H9 (cell line): ENCODE measurements around the gene DUSP16. TPM values are rescaled to one million over a fixed set of nuclear protein-coding genes. Genes with fewer than 3 reads are reported as not detected.
A peak's percentile ranks its signal among the peaks of the same experiment; 100 is the strongest.

Source experiments
- DNase-seq: peaks from one replicate; pipeline ENCODE4 v3.0.0-alpha.2; 2017
- H2AFZ ChIP-seq: one replicate; pipeline ENCODE4 v1.6.1; 2013; ENCODE audit warnings: mild to moderate bottlenecking, low read length, control low read depth, moderate library complexity
- H2AK5ac ChIP-seq: 2 replicates; pipeline ENCODE4 v1.6.1; 2013; ENCODE audit warnings: low read length, control low read depth, mixed read lengths; ENCODE audit not compliant: insufficient read length
- H2BK120ac ChIP-seq: one replicate; pipeline ENCODE4 v1.6.1; 2013; ENCODE audit warnings: low read depth, mild to moderate bottlenecking, low read length, control low read depth, inconsistent platforms; ENCODE audit not compliant: poor library complexity, severe bottlenecking
- H2BK12ac ChIP-seq: 2 replicates; pipeline ENCODE4 v1.6.1; 2013; ENCODE audit warnings: low read length, control low read depth, mixed read lengths, low read depth; ENCODE audit not compliant: insufficient read length
- H2BK15ac ChIP-seq: 2 replicates; pipeline ENCODE4 v1.6.1; 2013; ENCODE audit warnings: low read depth, low read length, control low read depth
- H2BK20ac ChIP-seq: one replicate; pipeline ENCODE4 v1.6.1; 2013; ENCODE audit warnings: low read depth, mild to moderate bottlenecking, low read length, control low read depth, inconsistent platforms; ENCODE audit not compliant: poor library complexity, severe bottlenecking
- H2BK5ac ChIP-seq: 2 replicates; pipeline ENCODE4 v1.6.1; 2013; ENCODE audit warnings: low read length, control low read depth, mixed read lengths; ENCODE audit not compliant: insufficient read length
- H3K14ac ChIP-seq: 2 replicates; pipeline ENCODE4 v1.6.1; 2013; ENCODE audit warnings: low read length, control low read depth; ENCODE audit not compliant: insufficient read depth
- H3K18ac ChIP-seq: 2 replicates; pipeline ENCODE4 v1.6.1; 2013; ENCODE audit warnings: low read depth, mild to moderate bottlenecking, mixed read lengths, low read length, control low read depth; ENCODE audit not compliant: insufficient read length
- H3K23ac ChIP-seq: 2 replicates; pipeline ENCODE4 v1.6.1; 2013; ENCODE audit warnings: low read length, control low read depth, mixed read lengths, low read depth; ENCODE audit not compliant: insufficient read length
- H3K23me2 ChIP-seq: 2 replicates; pipeline ENCODE4 v1.6.1; 2013; ENCODE audit warnings: low read depth, mild to moderate bottlenecking, mixed read lengths, low read length, control low read depth; ENCODE audit not compliant: insufficient read length, poor library complexity, severe bottlenecking
- H3K27ac ChIP-seq: 2 replicates; pipeline ENCODE4 v1.5.1; 2013; ENCODE audit warnings: low read length, control low read depth, mixed read lengths, low read depth; ENCODE audit not compliant: insufficient read length
- H3K27me3 ChIP-seq: 2 replicates; pipeline ENCODE4 v1.6.1; 2013; ENCODE audit warnings: low read length, control low read depth, inconsistent platforms; ENCODE audit not compliant: insufficient read depth
- H3K4ac ChIP-seq: 2 replicates; pipeline ENCODE4 v1.6.1; 2013; ENCODE audit warnings: low read depth, mild to moderate bottlenecking, control low read depth, inconsistent platforms, low read length, moderate library complexity
- H3K4me1 ChIP-seq: 2 replicates; pipeline ENCODE4 v1.6.1; 2013; ENCODE audit warnings: low read length, control low read depth, inconsistent platforms; ENCODE audit not compliant: insufficient read depth
- H3K4me2 ChIP-seq: 2 replicates; pipeline ENCODE4 v1.6.1; 2013; ENCODE audit warnings: low read length, control low read depth, mixed read lengths; ENCODE audit not compliant: insufficient read length, insufficient read depth
- H3K56ac ChIP-seq: 2 replicates; pipeline ENCODE4 v1.6.1; 2013; ENCODE audit warnings: low read depth, mild to moderate bottlenecking, mixed read lengths, low read length, control low read depth; ENCODE audit not compliant: insufficient read length
- H3K79me1 ChIP-seq: 2 replicates; pipeline ENCODE4 v1.6.1; 2013; ENCODE audit warnings: low read depth, mild to moderate bottlenecking, moderate library complexity, low read length, control low read depth, inconsistent platforms; ENCODE audit not compliant: insufficient read depth, poor library complexity, severe bottlenecking
- H3K79me2 ChIP-seq: 2 replicates; pipeline ENCODE4 v1.6.1; 2013; ENCODE audit warnings: low read length, control low read depth, inconsistent platforms; ENCODE audit not compliant: insufficient read depth
- H3K9ac ChIP-seq: 2 replicates; pipeline ENCODE4 v1.6.1; 2013; ENCODE audit warnings: low read length, control low read depth, mixed read lengths; ENCODE audit not compliant: insufficient read length; ENCODE audit errors: extremely low read depth
- H3K9me3 ChIP-seq: one replicate; pipeline ENCODE4 v1.6.1; 2013; ENCODE audit warnings: low read depth, low read length, inconsistent platforms; ENCODE audit not compliant: control insufficient read depth
- H3T11ph ChIP-seq: one replicate; pipeline ENCODE4 v1.6.1; 2013; ENCODE audit warnings: mild to moderate bottlenecking, low read length, control low read depth, inconsistent platforms
- H4K20me1 ChIP-seq: one replicate; pipeline ENCODE4 v1.6.1; 2013; ENCODE audit not compliant: control insufficient read depth, insufficient read length, insufficient read depth
- H4K5ac ChIP-seq: 2 replicates; pipeline ENCODE4 v1.6.1; 2013; ENCODE audit warnings: low read depth, mild to moderate bottlenecking, mixed read lengths, low read length, control low read depth; ENCODE audit not compliant: insufficient read length
- H4K8ac ChIP-seq: replicated peaks from 2 replicates; pipeline ENCODE4 v1.6.1; 2013; ENCODE audit warnings: low read length, control low read depth, mixed read lengths, low read depth; ENCODE audit not compliant: insufficient read length
- H4K91ac ChIP-seq: 2 replicates; pipeline ENCODE4 v1.6.1; 2013; ENCODE audit warnings: low read depth, mild to moderate bottlenecking, moderate library complexity, mixed read lengths, low read length, control low read depth; ENCODE audit not compliant: insufficient read length
- H3K27ac Mint-ChIP-seq, 3 experiments: 2 replicates in 2 of 3; 3 replicates in 1 of 3; pipeline ENCODE4 v1.8.0; 2020 to 2021; ENCODE audit warnings: mixed read lengths in 3 of 3, mild to moderate bottlenecking in 1 of 3, moderate library complexity in 1 of 3
- H3K27me3 Mint-ChIP-seq: 2 replicates; pipeline ENCODE4 v1.8.0; 2021; ENCODE audit warnings: low read depth, mild to moderate bottlenecking, moderate library complexity, mixed read lengths
- H3K36me3 Mint-ChIP-seq, 3 experiments: 2 replicates in 2 of 3; 3 replicates in 1 of 3; pipeline ENCODE4 v1.8.0; 2020 to 2021; ENCODE audit warnings: low read depth in 3 of 3, mixed read lengths in 3 of 3; ENCODE audit not compliant: insufficient read depth in 1 of 3
- H3K4me1 Mint-ChIP-seq, 2 experiments: 2 replicates each; pipeline ENCODE4 v1.8.0; 2020; ENCODE audit warnings: mixed read lengths in 2 of 2
- H3K4me3 Mint-ChIP-seq, 2 experiments: 2 replicates in 1 of 2; 3 replicates in 1 of 2; pipeline ENCODE4 v1.8.0; 2020 to 2021; ENCODE audit warnings: mild to moderate bottlenecking in 2 of 2, mixed read lengths in 2 of 2, moderate library complexity in 1 of 2
- H3K9me3 Mint-ChIP-seq, 2 experiments: 2 replicates in 1 of 2; 3 replicates in 1 of 2; pipeline ENCODE4 v1.8.0; 2020; ENCODE audit warnings: mild to moderate bottlenecking in 2 of 2, mixed read lengths in 2 of 2, moderate library complexity in 1 of 2
- WGBS: extraction: QIAGEN DNeasy Blood & Tissue Kit; methylation state at CpG from one replicate; pipeline ENCODE4 v1.1.7; 2013; ENCODE audit warnings: missing lambda C conversion rate, low lambda C conversion rate, mixed read lengths; ENCODE audit not compliant: insufficient read length; ENCODE audit errors: extremely low coverage; 5-methylcytosine and 5-hydroxymethylcytosine counted together
- total RNA-seq: library from RNA; stranded (reverse); gene quantifications from 2 replicates; pipeline ENCODE4 v1.2.1, GENCODE V29; 2021
- TF ChIP-seq, protein P1 (sequence below): fragments of 200-600 bp; sonication (generic); conservative IDR thresholded peaks from 3 replicates; pipeline ENCODE4 v1.8.0; 2021; ENCODE audit warnings: antibody characterized with exemption, mild to moderate bottlenecking

Gene DUSP16
- total RNA-seq, 1 experiment from 2014 or later, result 64.0 TPM

DNA sequence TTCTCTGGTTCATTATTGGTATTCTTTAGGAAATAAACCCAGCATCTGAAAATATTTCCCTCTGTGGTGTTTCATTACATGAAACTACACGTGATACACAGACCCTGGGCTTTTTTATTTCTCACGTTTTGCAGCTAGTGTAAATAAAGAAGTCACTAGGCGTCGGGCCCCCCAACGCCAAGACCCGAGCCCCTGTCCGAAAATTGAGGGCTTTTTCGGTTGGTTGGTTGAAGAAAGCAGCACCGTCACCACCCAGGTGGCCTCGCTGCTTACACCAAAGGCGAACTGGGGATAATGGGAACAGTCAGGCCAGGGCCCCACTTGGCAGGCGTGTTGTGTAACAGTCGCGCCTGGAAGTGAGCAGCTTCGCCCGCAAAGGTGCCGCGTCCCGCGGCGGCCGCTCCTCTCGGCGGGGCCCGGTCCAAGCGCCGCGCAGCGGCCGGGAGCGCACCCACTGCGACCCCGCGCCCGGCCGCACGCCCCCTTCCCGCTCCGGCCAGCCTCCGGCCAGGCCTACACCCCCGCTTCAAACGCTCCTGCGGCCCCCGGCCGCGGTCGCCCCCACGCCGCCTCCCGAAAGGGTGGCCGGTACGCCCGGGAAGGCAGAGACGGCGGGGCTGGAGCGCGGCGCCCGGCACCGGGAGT is 1.2 kb downstream of the DUSP16 start:
- Histone ChIP-seq H3T11ph (no peak overlapping the region), H3K79me1 (no peaks in the 10 kb centered on the region), H3K4ac (no peak overlapping the region), H3K79me2 (peaks cover 12% of the 10 kb centered on the region; the same call in 1 of the 2 replicates), H3K14ac (peak overlapping the region; percentile 86), H3K4me1 (no peaks in the 10 kb centered on the region), H4K20me1 (no peaks in the 10 kb centered on the region), H3K23ac (no peak overlapping the region), H2BK15ac (no peak overlapping the region), H3K9me3 (no peaks in the 10 kb centered on the region), H2AK5ac (no peak overlapping the region), H3K56ac (no peak overlapping the region), H2BK12ac (no peak overlapping the region), H4K5ac (no peak overlapping the region), H3K27ac (peak overlapping the region; percentile 24), H2BK120ac (no peak overlapping the region), H3K18ac (peak overlapping the region; percentile 74), H3K23me2 (peaks cover 6% of the 10 kb centered on the region), H3K4me2 (peak overlapping the region; percentile 86), H2BK5ac (no peak overlapping the region), H3K9ac (peak overlapping the region; percentile 96), H2BK20ac (no peak overlapping the region), H4K91ac (no peak overlapping the region), H3K27me3 (no peaks in the 10 kb centered on the region), H2AFZ (no peak overlapping the region), H4K8ac (no peak overlapping the region)
- peaks cover 2% of the 10 kb centered on the region; the same call in 1 of the 2 replicates for H3K27me3 Mint-ChIP-seq
- peak overlapping the region; percentile 87 to 89 for H3K4me3 Mint-ChIP-seq
- TF ChIP-seq, protein P1, sequence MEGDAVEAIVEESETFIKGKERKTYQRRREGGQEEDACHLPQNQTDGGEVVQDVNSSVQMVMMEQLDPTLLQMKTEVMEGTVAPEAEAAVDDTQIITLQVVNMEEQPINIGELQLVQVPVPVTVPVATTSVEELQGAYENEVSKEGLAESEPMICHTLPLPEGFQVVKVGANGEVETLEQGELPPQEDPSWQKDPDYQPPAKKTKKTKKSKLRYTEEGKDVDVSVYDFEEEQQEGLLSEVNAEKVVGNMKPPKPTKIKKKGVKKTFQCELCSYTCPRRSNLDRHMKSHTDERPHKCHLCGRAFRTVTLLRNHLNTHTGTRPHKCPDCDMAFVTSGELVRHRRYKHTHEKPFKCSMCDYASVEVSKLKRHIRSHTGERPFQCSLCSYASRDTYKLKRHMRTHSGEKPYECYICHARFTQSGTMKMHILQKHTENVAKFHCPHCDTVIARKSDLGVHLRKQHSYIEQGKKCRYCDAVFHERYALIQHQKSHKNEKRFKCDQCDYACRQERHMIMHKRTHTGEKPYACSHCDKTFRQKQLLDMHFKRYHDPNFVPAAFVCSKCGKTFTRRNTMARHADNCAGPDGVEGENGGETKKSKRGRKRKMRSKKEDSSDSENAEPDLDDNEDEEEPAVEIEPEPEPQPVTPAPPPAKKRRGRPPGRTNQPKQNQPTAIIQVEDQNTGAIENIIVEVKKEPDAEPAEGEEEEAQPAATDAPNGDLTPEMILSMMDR, result no peak
- peak; percentile 65 for DNase-seq
- peaks cover 12 to 36% (median 24%) of the 10 kb centered on the region in 3 experiments for H3K36me3 Mint-ChIP-seq
- H3K27ac Mint-ChIP-seq, result peak overlapping the region; percentile 86 to 97 (median 95)
- H3K4me1 Mint-ChIP-seq, result peaks cover 41 to 44% of the 10 kb centered on the region in 2 experiments
- peaks cover 16 to 20% of the 10 kb centered on the region in 2 experiments for H3K9me3 Mint-ChIP-seq
- WGBS, result no CpG with 5 or more reads among the region's 60 CpGs
